Measurements from ENCODE around the gene TNFRSF6B. TPM values are rescaled to one million over a fixed set of nuclear protein-coding genes. Genes with fewer than 3 reads are reported as not detected.

Gene TNFRSF6B
- total RNA-seq, 1 donor from 2014 or later = 817 TPM

- TF ChIP-seq CTCF (conservative IDR thresholded peaks at IDR 0.05; ENCODE audit: low read depth, low read length) = no peak
- DNase-seq (ENCODE audit: low read depth) = no peak
- H3K4me3 ChIP-seq (ENCODE audit: low read depth, low read length) = no peak overlapping the region
These were observed 16.0 kb upstream of the TNFRSF6B start for GRCh38 chr20:63680427-63680826.

- H3K4me3 ChIP-seq (ENCODE audit: low read depth, low read length) = no peak overlapping the region
- DNase-seq (ENCODE audit: low read depth) = no peak
- no peak for TF ChIP-seq CTCF (conservative IDR thresholded peaks at IDR 0.05; ENCODE audit: low read depth, low read length)
These were observed 15.4 kb upstream of the TNFRSF6B start for GRCh38 chr20:63680857-63681608.

- no peak for DNase-seq (ENCODE audit: low read depth)
- H3K4me3 ChIP-seq (ENCODE audit: low read depth, low read length) = no peak overlapping the region
- no peak for TF ChIP-seq CTCF (conservative IDR thresholded peaks at IDR 0.05; ENCODE audit: low read depth, low read length)
These were observed 14.8 kb upstream of the TNFRSF6B start for GRCh38 chr20:63681609-63682142.

- DNase-seq (ENCODE audit: low read depth) = peak; percentile 94
- no peak for TF ChIP-seq CTCF (conservative IDR thresholded peaks at IDR 0.05; ENCODE audit: low read depth, low read length)
- H3K4me3 ChIP-seq (ENCODE audit: low read depth, low read length) = no peak overlapping the region
These were observed 13.9 kb upstream of the TNFRSF6B start for GRCh38 chr20:63682384-63683139.

GRCh38 chr20:63685269-63686026, 11.0 kb upstream of the TNFRSF6B start:
- no peak for TF ChIP-seq CTCF (conservative IDR thresholded peaks at IDR 0.05; ENCODE audit: low read depth, low read length)
- DNase-seq (ENCODE audit: low read depth) = no peak

GRCh38 chr20:63686094-63686491, 10.4 kb upstream of the TNFRSF6B start:
- H3K4me3 ChIP-seq (ENCODE audit: low read depth, low read length) = no peak overlapping the region
- TF ChIP-seq CTCF (conservative IDR thresholded peaks at IDR 0.05; ENCODE audit: low read depth, low read length) = no peak
- no peak for DNase-seq (ENCODE audit: low read depth)

More at GRCh38 chr20:63685269-63686026, 11.0 kb upstream of the TNFRSF6B start:
- H3K4me3 ChIP-seq (ENCODE audit: low read depth, low read length) = no peak overlapping the region

Data from epithelial cell of proximal tubule (primary cell).